ENCODE results near the gene CNDP1.
"Not testable (repeated sequence)": the region's sequence is repeated elsewhere in the genome, so short reads cannot be mapped to it uniquely, and the experiment has no call there.

Gene CNDP1

DNA sequence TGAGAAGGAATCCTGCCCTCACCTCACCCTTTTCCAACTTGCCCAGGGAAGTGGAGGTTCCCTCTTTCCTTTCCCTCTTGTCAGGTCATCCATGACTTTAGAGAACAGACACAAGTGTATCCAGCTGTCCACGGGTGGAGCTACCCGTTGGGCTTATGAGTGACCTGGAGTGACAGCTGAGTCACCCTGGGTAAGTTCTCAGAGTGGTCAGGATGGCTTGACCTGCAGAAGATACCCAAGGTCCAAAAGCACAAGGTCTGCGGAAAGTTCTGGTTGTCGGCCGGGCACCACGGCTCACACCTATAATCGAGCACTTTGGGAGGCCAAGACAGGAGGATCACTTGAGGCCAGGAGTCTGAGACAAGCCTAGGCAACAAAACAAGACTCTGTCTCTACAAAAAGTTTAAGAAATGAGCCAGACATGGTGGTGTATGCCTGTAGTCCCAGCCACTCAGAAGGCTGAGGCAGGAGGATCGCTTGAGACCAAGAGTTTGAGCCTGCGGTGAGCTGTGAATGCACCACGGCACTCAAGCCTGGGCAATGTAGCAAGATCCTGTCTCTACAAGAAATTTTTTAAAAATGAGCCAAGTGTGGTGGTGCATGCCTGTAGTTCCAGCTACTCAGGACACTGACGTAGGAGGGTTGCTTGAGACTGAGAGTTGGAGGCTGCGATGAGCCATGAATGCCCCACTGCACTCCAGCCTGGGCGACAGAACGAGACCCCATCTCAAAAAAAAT lies 14.0 kb upstream of the CNDP1 start:
- DNase-seq (ENCODE audit: low read depth): no peak

DNA sequence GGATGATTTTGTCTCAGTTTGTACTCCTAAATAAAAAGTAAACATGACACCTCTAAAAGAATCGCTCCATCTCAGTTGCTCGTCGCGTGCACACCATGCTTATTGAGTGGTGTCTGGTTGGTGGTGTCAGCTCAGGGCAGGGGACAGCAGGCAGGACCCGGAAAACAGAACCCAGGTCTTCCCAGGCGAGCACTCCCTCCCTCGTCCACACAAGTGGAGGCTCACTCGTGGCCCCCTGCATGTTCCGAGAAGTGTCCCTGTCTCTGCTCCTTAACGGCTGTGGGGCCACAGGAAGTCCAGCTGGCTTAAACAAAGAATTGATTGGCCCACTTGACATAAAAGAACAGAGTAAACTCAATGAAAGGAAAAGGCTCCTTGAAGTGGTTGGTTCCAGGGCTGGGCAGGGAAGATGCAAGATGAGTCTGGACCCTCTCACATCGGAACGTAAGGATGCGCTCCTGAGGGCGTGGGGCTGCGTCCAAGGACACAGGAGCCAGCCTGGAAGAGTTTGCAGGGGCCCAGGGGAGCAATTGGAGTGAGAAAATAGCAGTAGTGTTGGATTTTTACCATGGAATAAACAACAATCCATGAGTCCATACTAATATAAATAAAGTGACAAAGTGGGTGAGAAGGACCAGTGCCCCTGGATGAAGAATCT lies 13.1 kb upstream of the CNDP1 start:
- no peak for DNase-seq (ENCODE audit: low read depth)

DNA sequence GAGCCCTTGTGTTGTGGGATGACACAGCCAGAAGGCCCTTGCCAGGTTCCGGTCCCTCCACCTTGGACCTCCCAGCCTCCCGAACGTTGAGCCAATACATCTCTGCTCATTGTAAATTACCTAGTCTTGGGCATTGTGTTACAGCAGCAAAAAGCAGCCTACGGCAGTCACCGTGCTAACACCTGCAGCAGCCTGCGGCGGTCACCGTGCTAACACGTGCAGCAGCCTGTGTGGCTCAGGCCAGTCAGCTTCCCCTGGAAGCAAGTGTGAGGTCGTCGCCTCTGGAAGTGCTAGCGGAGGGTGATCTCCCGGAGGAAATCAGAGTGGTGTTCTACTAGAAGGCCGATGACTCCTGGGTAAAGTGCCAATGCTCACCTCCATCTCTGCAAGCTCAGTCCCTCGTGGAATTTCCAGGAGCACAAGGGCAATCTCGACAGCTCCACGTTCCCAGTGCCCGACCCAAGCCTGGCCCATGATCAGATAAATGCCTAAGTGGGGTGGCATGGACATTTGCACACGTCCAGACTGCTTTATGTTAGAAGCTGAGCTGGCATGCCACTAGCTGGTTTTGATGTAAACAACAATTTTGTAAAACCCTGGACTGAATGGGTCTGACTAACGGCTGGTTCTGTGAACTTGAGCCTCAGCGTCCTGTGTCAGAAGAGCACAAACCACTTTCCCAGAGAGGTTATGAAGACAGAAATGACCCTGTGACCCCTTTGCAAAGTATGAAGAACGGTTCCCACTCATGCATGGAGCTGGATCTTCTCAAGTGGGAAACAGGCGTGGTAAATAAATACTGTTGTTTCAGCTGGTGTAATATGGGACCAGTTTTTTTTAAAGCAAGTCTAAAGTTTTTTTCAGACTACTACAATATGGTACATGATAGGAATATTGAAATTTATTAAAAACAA lies 11.4 kb upstream of the CNDP1 start:
- DNase-seq (ENCODE audit: low read depth): no peak

DNA sequence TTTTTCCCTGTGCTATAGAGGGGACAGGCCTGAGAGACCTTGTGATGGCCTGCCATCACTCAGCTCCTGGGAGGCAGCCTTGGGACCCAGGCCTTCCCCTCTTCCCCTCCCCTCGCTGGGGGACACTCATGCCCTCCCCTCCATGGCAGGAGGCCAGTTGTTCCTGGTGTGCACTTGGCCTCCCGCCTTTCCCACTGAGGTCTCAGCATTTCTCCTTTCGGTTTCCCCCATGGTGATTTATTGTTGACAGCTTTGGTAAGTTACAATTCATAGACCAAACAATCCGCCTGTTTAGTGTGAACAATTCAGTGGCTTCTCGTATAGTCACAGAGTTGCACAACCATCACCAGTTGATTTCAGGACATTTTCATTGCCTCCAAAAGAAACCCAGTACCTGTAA lies 10.2 kb upstream of the CNDP1 start:
- DNase-seq (ENCODE audit: low read depth): no peak

DNA sequence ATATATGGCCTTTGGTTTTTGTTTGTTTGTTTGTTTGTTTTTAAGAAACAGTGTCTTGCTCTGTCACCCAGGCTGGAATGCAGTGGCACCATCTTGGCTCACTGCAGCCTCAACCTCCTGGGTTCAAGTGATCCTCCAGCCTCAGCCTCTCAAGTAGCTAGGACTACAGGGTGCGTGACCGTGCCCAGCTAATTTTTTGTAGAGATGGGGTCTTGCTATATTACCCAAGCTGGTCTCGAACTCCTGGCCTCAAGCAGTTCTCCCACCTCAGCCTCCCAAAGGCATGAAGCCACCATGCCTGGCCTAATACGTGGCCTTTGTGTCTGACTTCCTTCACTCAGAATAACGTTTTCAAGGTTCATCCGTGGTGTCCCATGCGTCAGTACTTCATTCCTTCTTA lies 9.4 kb upstream of the CNDP1 start:
- not testable (repeated sequence) for DNase-seq (ENCODE audit: low read depth)

DNA sequence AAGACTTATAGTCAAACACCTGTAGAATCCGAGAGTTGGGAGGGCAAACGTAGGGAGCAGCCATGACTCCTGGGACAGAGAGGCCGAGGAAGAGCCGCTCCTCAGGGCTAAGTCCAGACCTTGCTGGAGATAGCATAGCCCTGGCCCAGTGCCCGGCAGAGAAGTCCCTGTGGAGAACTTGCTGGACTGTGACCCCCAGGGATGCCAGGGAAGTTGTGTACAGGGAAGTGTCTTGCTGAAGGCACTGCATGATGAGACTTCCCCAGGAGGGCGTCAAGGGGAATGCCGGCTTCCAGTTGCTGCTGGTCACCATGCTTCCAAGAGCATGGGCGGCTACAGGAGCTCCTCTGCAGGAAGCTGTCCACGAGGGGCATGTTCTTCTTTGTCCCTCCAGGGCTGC lies 8.6 kb upstream of the CNDP1 start:
- DNase-seq (ENCODE audit: low read depth): no peak

DNA sequence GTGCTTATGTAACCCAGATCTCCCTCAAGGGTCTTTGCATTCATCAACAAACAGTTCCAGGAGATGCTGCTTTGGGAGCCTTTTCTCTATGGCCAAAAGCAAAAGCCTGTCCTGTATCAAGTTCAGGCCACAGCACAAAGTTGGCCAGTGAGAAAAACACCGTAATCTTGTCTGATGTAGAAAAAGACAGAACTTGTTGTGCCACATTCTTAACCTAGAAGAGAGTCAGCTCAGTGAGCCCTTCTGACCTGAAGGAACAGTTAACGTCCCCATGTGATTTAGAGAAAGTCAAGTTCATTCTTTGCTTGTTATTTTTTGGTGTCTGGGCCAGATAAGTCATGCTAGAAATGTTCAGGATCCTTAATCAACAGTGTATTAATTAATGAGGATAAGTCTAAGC lies 7.8 kb upstream of the CNDP1 start:
- DNase-seq (ENCODE audit: low read depth): no peak

DNA sequence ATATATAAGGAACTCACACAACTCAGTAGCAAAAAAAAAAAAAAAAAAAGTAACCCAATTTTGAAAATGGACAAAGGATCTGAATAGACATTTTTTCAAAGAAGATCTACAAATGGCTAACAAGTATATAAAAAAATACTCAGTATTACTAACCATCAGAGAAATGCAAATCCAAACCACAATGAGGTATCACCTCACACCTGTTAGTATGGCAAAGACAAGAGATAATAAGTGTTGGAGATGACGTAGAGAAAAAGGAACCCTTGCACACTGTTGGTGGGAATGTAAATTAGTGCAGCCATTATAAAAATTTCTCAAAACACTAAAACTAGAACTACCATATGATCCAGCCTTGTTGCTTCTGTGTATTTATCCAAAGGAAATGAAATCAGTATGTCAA lies 5.8 kb upstream of the CNDP1 start:
- no peak for DNase-seq (ENCODE audit: low read depth)

DNA sequence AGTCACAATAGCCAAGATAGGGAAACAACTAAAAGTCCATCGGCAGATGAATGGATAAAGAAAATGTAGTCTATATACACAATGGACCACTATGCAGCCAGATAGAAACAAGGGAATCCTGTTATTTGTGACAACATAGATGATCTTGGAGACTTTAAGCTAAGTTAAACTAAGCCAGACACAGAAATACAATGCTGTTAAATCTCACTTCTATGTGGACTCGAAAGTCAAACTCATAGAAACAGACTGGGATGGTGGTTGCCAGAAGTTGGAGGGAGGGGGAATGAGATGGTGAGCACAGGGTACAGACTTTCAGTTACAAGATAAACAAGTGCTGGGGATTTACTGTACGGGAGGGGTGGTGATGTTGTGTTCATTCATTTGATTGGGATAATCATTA lies 5.4 kb upstream of the CNDP1 start:
- DNase-seq (ENCODE audit: low read depth): no peak

DNA sequence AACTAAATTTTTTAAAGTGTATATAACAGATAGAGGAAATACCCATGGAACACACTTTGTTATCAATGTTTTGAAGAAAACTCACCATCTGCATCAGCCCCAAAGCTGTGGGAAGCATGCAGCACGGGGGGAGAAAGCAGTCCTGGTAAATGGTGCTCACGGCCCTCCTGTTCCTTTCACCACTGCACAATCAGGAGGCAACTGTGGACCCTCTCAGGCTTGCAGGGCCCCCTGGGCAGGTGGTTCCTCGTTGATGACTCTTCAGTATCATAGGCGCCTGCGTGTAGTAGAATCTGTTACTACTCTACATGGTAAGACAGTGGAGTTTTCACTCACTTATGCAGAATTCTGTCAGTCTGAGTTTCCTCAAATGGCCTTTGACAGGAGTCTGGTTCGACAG lies 4.9 kb upstream of the CNDP1 start:
- DNase-seq (ENCODE audit: low read depth): no peak

DNA sequence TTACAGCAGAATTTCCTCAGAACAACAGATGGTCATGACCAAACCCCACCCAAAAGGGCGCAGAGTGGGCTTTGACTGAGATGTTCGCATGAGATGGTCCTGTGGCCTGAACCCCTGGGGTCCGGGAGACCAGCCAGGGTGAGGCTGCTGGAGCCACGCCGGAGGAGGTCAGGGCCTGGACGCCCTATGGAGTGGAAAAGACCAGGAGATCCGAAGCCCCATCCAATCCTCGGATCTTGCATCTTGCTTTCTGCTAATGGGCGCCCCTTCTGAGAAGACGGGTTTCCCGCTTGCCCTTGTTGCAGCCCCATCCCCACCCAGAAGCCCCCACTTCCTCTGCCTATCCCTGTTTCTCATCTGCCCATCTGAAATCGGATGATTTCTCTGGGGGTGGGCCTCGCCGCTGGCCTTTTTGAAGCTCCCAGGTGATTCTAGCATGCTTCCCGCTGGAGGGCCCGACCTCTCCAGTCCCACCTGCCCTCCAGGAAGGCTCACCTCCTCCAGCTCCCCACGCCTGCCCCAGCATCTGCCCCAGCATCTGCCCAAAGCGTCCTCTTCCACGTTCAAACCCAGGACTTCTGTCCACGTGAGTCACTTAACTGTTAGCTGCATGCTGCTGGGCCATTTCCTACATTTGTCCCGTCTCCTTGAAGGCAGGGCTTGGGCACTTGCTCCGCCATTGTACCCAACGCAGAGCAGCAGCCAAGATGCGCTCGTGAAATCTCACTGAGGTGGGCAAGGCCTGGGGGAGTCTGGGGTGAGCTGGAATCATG lies 4.3 kb upstream of the CNDP1 start:
- no peak for DNase-seq (ENCODE audit: low read depth)

DNA sequence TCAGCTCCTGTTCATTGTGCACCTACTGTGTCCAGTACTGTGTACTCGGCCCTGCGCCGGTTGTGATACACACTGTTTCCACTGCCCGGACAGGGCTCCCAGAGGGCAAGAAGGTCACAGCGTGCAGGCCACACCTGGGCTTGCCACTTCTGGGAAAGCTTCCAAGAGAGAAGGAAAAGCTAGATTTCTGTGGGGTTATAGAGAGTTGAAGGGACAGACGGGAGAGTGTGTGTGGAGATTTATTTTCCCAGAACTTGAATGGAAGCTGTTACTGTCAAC lies 3.8 kb upstream of the CNDP1 start:
- DNase-seq (ENCODE audit: low read depth): no peak

DNA sequence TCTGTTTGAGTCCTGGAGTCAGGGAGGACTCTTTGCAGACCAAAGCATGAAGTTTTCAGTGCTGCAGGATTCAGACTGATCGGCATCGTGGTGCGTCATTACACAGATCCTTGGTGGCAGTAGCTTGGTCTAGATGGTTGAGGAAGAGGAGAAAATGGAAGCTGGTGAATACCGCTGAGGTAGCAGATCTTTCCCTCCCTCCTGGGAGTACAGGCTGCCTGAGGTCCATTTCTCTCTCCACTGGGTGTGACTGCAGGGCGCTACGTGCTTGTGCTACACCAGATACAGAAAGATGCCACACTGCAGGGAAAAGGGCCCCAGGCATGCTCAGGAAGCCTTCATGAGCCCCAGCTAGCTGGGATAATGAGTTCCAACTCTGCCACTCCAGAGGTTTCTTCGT lies 3.3 kb upstream of the CNDP1 start:
- no peak for DNase-seq (ENCODE audit: low read depth)

DNA sequence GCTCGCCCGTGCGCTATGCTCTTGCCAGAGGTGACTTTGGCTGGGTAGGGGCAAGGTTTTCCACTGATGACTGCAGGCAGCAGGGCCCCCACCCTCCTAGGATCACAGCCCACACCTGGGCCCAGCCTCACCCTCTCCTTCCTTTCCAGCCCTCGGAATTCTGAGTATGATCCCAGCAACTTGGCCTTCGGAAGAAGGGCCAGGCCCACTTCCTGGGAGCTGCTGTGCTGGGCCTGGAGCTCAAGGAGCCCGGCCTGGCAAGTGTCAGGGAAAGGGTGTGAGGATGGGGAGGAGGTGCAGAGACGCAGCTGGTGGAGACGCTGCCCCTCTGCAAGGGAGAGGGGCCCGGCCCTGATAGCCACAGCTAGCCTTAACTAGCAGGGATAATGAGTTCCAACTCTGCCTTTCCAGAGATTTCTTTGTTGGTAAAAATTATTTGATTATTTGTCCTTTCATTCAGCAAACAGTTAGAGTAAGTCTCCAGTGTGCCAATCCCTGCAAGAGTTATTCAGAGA lies 1.7 kb upstream of the CNDP1 start:
- DNase-seq (ENCODE audit: low read depth): no peak

DNA sequence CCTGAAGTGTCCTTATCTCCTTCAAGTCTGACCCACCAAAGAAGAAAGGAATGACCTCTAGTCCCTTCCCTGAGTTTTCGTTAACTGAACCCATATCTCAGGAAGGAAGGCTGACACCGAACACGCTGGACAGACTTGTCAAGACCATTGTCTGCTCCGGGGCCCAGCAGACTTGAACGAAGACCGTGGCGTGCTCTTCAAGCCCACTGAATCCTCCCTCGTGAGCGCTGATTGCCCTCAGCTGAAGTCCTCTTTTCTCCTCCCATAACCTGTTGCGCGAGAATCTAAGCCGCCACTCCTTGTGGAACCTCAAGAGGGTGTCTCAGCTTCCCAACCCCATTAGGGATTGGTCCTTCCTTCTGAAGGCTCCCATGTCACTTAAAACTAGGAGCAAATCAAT lies 634 bp upstream of the CNDP1 start:
- DNase-seq (ENCODE audit: low read depth): no peak

DNA sequence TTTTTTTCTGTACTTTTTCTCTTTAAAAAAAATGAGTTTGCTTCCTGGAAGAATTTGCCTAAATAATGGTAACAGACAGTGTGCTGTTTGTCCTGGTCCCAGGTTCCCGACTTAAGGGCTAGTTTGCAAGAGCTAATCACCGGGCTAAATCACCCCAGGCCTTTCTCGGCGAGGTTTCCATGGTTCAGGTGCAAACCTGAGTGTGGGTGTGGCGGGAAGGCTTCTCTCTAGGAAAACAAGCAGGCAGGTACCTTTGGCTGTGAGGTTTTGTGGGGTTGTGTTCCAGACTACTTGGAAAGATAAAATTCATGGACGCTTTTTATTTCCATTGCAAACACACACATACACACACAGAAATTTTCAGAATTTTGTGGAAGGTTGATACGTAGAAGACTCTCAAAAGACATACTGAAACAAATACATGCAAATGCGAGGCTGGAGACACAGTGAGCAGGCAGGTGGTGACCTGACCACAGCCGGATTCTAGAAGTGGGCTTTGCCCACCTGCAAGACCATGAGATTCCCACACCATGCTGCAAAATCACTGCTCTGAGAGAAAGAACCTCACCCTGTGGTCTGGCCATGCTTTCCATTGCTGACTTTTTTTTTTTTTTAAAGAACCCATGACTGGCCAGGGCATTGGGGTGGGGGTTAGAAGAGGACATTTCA lies 815 bp downstream of the CNDP1 start:
- DNase-seq (ENCODE audit: low read depth): no peak

DNA sequence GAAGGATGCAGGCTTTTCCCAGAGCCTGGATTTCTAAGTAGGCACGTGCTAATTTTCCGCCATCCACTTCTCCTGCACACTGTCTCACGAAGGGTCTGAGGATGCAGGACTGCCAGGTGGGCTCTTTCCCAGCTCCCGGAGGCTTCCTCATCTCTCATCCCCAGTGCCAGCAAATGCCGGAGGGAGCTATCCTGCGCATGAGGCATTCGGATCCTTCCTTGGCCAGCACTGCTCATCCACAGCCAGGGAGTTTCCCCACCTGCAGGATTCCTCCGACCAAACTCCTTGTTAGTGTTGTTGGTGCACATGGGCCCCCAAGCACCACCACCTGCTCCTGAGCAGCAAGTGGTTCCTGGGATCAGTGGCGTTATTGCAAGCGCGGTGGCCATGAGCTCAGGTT lies 5.0 kb downstream of the CNDP1 start:
- no peak for DNase-seq (ENCODE audit: low read depth)

DNA sequence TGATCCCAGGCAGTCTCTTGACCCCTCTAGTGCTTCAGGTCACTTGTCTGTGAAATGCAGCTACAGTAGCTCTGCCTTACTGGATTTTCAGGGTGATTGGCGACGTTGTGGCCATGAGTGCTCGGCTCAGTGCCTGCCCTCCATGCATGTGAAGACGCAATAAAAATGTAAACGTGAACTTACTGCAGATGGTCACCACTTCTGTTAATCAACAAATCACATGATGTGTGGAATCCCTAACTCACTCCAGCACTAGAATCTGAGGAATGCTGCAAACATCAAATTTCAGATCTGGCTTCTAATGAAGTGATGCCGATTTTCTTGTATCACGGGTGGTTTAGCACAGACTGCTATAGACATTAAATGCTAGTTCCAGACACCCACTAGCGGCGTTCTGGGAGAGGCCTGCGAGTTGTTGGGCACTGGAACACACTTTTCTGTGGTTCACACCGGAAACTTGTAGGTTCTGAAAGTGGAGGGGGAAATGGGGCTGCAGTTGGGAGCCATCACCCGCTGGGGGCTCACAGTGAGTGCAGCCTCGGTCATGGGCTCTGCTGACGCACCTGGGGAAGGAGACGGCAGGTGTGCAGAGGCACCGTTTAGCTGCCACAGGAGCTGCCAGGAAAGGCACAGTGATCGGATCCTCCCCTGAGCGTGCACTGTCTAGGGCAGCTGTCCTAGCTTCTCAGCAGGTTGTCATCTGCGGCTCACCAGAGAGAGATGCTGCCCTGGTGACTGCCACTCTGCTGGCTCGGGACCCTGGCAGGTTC lies 6.5 kb downstream of the CNDP1 start:
- no peak for DNase-seq (ENCODE audit: low read depth)

DNA sequence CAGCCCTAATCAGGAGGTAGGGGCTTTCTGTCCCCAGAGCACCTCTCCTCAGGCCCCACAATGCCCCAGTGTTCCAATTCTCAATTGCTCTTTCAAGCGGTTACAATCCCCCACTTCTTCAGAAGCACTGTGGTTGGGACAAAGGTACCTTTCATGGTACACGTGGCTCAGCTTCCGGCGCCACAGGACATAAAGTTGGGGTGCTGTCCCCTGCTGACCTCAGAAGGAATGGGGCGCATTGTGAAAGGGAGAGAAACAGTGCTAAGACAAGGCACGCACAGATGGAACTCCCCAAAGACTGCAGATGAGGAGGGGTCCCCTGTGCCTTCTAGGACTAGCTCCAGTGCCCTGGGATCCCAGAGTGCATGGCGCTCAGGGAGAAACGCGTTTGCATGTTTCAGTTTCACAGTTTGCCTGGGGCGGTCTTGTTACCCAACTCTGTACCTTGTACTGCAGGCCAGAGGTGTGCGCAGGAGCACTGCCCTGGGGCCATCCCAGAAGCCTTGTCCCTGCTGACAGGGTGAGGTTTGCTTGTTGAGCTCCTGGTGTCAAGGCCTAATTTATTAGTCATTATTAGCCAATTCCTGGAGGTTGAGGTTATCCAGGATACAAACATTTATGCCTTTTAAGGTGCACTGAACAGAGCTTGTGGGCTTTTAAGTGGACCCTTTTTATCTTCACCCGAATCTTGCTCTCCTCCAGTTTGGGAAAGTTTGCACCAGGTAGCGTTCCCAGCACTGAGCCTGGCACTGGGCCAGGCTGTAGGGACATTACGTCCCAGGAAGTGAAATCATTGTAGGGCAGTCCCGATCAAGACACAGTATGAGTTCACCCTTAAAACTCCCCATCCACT lies 7.6 kb downstream of the CNDP1 start:
- no peak for DNase-seq (ENCODE audit: low read depth)

DNA sequence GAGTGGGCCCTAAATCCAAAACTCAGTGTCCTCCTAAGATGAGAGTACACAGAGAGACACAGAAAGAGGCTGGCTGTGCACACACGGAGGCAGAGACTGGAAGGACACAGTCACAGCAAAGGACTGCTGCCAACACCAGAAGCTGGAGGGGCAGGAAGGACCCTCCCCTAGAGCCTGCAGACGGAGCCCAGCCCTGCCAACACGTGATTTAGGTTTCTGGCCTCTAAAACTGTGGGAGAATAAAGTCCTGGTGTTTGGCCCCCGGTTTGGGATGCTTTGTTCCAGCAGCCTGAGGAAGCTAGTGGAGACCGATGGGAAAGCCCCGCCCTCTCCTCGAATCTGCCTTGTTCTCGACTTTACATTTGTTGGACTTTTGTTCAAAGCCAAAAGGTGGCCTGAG lies 10.6 kb downstream of the CNDP1 start:
- DNase-seq (ENCODE audit: low read depth): no peak
